Medulla oblongata (tissue), 1 donor: ENCODE measurements around the gene MTHFD2.
"Not testable (repeated sequence)": the region's sequence is repeated elsewhere in the genome, so short reads cannot be mapped to it uniquely, and the experiment has no call there.

Experiments used
- DNase-seq: peaks from one replicate; pipeline ENCODE4 v3.0.0-alpha.2; 2015; ENCODE audit errors: extremely low spot score

The MTHFD2 gene

GRCh38 chr2:74197049-74197448 is 1.4 kb upstream of the MTHFD2 start:
- no peak for DNase-seq

DNA sequence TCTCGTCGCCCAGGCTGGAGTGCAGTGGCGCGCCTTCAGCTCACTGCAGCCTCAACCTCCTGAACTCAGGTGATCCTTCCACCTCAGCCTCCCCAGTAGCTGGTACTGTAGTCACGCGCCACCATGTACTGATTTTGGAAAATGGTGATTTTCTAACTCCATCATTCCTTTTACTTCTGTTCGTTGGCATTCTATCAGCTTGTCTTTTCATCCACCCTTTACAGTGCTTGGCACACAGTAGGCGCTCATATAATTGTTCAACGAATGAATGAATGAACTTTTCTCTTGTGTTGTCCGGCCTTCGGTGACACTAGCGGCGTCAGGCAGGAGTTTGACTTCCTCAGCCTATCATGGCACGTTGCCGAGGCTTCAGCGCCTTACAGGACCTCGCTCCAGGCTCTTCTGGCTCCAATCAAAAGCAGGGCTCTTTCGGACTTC is 373 bp upstream of the MTHFD2 start:
- DNase-seq: no peak

GRCh38 chr2:74199275-74199701 is 873 bp downstream of the MTHFD2 start:
- DNase-seq: no peak

- DNase-seq: peak; percentile 26
Observed at GRCh38 chr2:74199871-74200305, 1.5 kb downstream of the MTHFD2 start.

DNA sequence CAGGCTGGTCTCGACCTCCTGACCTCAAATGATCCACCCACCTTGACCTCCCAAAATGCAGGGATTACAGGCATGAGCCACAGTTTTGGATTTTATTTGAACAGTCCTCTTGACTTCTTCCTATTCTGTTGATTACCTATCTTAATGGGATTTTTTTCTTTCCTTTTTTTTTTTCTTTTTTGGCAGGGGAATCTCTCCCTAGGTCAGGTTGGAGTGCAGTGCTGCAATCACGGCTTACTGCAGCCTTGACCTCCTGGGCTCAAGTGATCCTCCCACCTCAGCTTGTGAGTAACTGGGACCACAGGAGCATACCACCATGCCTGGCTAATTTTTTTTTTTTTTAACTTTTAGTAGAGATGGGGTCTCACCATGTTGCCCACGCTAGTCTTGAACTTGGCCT is 2.8 kb downstream of the MTHFD2 start:
- DNase-seq: no peak

- no peak for DNase-seq
Observed at GRCh38 chr2:74201596-74201995, 3.2 kb downstream of the MTHFD2 start.

GRCh38 chr2:74204436-74204835 is 6.0 kb downstream of the MTHFD2 start:
- no peak for DNase-seq

DNA sequence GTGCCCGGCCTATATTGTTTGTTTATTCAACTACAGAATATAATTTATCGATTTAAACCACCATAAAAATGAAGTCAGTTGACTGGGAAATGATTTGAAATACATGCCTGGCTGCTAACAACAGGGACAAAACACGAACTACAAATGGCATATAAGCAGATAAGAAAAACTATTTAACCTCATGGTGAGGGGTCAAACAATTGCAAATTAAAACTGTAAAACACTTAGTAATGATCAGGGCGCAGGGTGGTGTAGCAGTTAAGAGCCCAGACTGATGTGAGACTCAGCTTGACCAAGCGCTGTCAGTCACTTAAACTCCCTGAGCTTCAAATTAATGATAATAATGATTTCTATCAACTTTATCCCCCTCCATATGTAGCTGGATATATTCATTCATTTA is 6.7 kb downstream of the MTHFD2 start:
- DNase-seq: no peak

- no peak for DNase-seq
Observed at GRCh38 chr2:74205596-74205995, 7.2 kb downstream of the MTHFD2 start.

DNA sequence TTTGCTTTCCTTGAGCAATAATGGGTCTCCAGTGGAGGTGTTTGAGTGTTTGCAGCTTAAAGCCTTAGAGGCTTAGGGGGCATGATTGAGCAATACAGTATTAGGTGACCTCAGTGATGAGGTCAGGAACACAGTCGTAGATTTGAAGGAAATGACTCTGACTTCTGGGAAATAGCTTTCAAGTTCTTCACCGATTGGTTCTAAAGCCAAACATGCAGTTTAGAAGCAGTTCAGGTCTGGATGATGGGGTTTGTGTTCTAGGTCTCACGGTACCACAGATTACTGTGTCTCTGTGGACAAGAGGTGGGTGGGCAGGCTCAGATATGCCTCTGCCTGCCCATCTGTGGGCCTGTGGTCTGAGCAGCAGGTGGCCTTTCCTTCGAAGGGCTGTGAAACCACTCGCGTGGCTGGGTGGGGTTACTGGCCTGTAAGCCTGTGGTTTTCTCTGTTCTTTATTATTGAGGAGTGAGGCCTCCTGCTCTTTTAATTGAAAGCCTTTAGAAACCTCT is 7.8 kb downstream of the MTHFD2 start:
- DNase-seq: no peak

DNA sequence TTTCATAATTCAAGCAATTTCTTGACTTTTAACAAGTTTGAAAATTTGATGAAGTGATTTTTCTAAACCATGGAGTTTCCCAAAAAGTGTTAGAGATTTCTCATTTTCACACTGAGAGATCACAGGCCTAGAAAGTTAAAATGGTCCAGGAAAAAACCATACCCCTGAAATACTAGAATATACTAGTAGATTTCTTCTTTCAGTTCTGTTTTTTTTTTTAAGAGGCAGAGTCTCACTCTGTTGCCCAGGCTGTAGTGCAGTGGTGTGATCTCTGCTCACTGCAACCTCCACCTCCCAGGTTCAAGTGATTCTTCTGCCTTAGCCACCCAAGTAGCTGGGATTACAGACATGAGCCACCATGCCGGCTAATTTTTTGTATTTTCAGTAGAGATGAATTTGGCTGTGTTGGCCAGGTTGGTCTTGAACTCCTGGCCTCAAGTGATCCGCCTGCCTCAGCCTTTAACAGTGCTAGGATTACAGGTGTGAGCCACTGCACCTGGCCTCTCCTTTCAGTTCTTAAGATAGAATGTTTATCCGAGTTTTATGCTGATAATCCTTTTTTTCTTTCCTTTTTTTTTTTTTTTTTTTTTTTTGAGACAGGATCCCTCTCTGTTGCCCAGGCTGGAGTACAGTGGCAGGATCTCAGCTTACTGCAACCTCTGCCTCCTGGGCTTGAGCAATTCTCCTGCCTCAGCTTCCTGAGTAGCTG is 14.4 kb downstream of the MTHFD2 start:
- no peak for DNase-seq

GRCh38 chr2:74215771-74216170 is 17.4 kb downstream of the MTHFD2 start:
- DNase-seq: not testable (repeated sequence)

DNA sequence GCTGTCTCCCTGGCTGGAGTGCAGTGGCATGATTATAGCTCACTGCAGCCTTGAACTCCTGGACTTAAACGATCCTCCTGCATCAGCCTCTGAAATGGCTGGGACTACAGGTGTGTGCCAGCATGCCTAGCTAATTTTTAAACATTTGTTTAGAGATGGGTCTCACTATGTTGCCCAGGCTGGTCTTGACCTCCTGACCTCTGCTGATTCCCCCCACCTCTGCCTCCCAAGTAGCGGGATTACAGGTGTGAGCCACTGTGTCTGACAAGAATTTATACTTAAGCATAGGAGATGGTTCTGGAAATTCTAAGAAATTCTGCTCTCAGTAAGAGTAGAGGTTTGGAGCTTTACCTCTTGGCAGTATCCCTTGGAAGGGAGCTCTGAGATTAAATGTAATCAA is 18.2 kb downstream of the MTHFD2 start:
- DNase-seq: no peak

DNA sequence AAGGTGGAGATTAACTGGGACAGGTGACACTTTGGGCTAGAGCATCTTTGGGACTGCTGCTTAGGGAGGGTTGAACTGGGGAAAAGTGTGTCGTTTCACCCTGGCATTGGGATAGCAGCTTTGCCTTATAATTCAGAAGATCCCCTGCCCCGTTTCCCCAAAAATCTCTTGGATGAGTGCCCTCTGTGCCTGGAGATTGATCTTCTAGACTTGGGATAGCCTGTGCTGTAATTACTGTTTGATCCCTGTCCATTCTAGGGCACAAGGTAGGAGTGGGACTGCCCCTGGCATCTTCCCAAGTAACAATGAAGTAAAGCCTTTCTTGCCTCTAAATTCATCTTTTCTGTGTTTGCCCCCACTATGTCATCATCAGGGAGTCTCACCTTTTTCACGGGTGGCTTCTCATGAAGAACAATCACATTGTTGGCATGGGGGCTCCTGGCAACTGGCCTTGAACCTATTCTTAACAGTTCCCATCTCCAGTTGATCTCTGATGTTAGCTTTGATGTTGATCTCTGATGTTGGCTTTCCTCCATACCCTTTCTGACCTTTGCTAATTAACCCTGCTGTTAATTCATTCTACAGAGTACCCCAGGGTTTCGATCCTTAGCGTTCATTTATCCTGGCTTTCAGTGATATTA is 21.6 kb downstream of the MTHFD2 start:
- no peak for DNase-seq

GRCh38 chr2:74221091-74221490 is 22.7 kb downstream of the MTHFD2 start:
- DNase-seq: no peak

GRCh38 chr2:74221604-74222299 is 23.3 kb downstream of the MTHFD2 start:
- no peak for DNase-seq

DNA sequence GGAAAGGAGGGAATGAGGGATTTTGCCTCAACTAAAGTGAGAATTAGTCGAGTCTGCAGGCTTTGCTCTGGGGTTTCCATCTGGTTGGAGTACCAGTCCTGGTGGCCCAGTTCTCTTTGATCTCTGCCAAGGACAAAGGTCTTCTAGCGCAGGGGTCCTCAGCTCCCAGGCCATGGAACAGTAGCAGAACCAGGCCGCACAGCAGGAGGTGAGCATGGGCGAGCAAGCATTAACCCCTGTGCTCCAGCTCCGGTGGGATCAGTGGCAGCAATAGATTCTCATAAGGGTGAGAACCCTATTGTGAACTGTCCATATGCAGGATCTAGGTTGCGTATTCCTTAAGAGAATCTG is 23.9 kb downstream of the MTHFD2 start:
- DNase-seq: no peak

GRCh38 chr2:74223941-74224770 is 25.7 kb downstream of the MTHFD2 start:
- no peak for DNase-seq

GRCh38 chr2:74225698-74226459 is 27.5 kb downstream of the MTHFD2 start:
- DNase-seq: no peak

DNA sequence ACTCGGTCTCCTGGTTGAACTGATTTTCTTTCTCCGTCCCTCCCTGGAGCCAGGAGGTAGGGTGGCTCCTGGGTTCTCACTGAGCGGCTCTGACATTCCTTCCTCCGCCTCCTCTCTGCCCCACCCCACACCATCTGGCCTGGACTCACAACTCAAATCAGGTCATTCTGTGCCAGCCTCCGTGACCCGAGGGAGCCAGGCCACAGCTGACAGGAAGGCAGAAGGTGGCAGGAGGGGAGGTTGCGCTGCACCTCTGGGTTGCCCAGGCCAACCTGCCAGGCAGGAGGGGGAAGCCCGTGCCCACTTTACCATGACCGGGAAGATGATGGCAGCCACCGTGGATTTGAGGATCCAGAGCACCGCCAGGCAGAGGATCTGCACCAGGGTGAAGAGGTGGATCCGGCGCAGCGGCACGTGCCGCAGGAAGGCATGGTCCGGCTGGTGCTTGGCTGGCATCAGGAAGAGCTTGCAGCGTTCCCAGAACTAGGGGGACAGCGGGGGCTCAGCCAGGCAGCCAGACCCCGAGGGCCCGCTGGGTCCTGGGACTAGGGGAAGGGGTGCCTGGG is 28.3 kb downstream of the MTHFD2 start:
- no peak for DNase-seq

DNA sequence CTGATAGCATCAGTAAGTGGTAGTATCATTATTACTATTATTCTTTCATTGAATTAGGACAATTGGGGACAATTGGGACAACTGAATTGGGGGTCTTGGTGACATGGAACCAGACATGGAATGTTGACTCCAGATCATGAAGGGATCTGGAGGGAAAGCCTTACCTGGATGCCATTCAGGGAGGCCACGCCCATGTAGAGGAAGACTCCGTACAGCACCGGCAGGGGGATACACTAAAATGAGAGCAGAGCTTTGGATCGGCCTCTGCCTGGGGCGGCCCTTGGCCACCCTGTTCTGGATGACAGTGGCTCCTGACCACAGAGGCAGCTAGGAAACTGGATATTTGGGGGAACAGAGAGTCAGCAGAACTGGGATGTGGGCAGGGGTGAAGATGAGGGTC is 29.2 kb downstream of the MTHFD2 start:
- no peak for DNase-seq
